Panc1 (cell line): Measurements from ENCODE around the gene CLSTN3.

Experiments used
- CTCF ChIP-seq: fragments of 450-650 bp; IDR thresholded peaks from 2 replicates; pipeline ENCODE4 v1.5.1; 2017; ENCODE audit warnings: mild to moderate bottlenecking
- POLR2AphosphoS5 ChIP-seq: IDR thresholded peaks from 2 replicates; pipeline ENCODE4 v1.6.1; 2012; ENCODE audit warnings: mild to moderate bottlenecking, low read depth, low read length, moderate library complexity
- REST ChIP-seq, 2 experiments: IDR thresholded peaks; 2 replicates each; pipeline ENCODE4 v1.6.1; 2011 to 2012; ENCODE audit warnings: low read depth in 2 of 2, control low read depth in 1 of 2, low read length in 1 of 2, mild to moderate bottlenecking in 1 of 2, moderate library complexity in 1 of 2; ENCODE audit not compliant: insufficient read depth in 1 of 2
- SIN3A ChIP-seq: IDR thresholded peaks from 2 replicates; pipeline ENCODE4 v1.6.1; 2012; ENCODE audit warnings: low read depth, mild to moderate bottlenecking, low read length, moderate library complexity, borderline replicate concordance; ENCODE audit not compliant: insufficient read depth
- TCF7L2 ChIP-seq: IDR thresholded peaks from 2 replicates; pipeline ENCODE4 v1.6.1; 2011; ENCODE audit warnings: mild to moderate bottlenecking, low read depth, low read length, inconsistent platforms

GRCh38 chr12:7129872-7130691 lies at the start of gene CLSTN3:
- TF ChIP-seq SIN3A (no peak), CTCF (no peak), POLR2AphosphoS5 (no peak), REST (IDR thresholded peaks at IDR 0.05; ENCODE audit: insufficient read depth in 1 of 2, low read depth in 2 of 2, low read length in 1 of 2) (no peak), TCF7L2 (no peak)
